ENCODE data around the gene AGAP1.

AGAP1 gene

GRCh38 chr2:235661167-235661937 is 167.5 kb downstream of the AGAP1 start:
- ChIA-PET CTCF (interaction anchor here (2.0 kb wide), 1 partner anchor 15 kb away, joined by 5 read pairs; no protein-coding TSS in a partner anchor), POLR2A (no interaction called here)
- TF ChIP-seq CTCF (IDR thresholded peaks at IDR 0.05; ENCODE audit: control extremely low read depth, extremely low read depth, low read depth, missing control alignments) = no peak

GRCh38 chr2:235661952-235662351 is 168.1 kb downstream of the AGAP1 start:
- no peak for DNase-seq (ENCODE audit: extremely low spot score)
- TF ChIP-seq CTCF (IDR thresholded peaks at IDR 0.05; ENCODE audit: control extremely low read depth, extremely low read depth, low read depth, missing control alignments) = no peak
- ChIA-PET POLR2A (no interaction called here), CTCF (interaction anchor here (2.0 kb wide), 1 partner anchor 14 kb away, joined by 5 read pairs; no protein-coding TSS in a partner anchor)

More at GRCh38 chr2:235661167-235661937, 167.5 kb downstream of the AGAP1 start:
- DNase-seq (ENCODE audit: extremely low spot score) = no peak

- TF ChIP-seq CTCF (IDR thresholded peaks at IDR 0.05; ENCODE audit: control extremely low read depth, extremely low read depth, low read depth, missing control alignments) = no peak
- POLR2A ChIA-PET = no interaction called here
- CTCF ChIA-PET = interaction anchor here (0.8 kb wide), 1 partner anchor 11 kb away, joined by 3 read pairs; no protein-coding TSS in a partner anchor
- DNase-seq (ENCODE audit: extremely low spot score) = no peak
Measured at GRCh38 chr2:235663875-235664274, 170.0 kb downstream of the AGAP1 start.

GRCh38 chr2:235665661-235666212 is 171.9 kb downstream of the AGAP1 start:
- CTCF ChIA-PET = no interaction called here
- no peak for DNase-seq (ENCODE audit: extremely low spot score)
- no peak for TF ChIP-seq CTCF (IDR thresholded peaks at IDR 0.05; ENCODE audit: control extremely low read depth, extremely low read depth, low read depth, missing control alignments)
- POLR2A ChIA-PET = no interaction called here

GRCh38 chr2:235666213-235666781 is 172.5 kb downstream of the AGAP1 start:
- DNase-seq (ENCODE audit: extremely low spot score) = no peak
- POLR2A ChIA-PET = no interaction called here
- TF ChIP-seq CTCF (IDR thresholded peaks at IDR 0.05; ENCODE audit: control extremely low read depth, extremely low read depth, low read depth, missing control alignments) = no peak
- CTCF ChIA-PET = no interaction called here

- no peak for DNase-seq (ENCODE audit: extremely low spot score)
- ChIA-PET CTCF (no interaction called here), POLR2A (no interaction called here)
- TF ChIP-seq CTCF (IDR thresholded peaks at IDR 0.05; ENCODE audit: control extremely low read depth, extremely low read depth, low read depth, missing control alignments) = no peak
Measured at GRCh38 chr2:235668782-235669181, 174.9 kb downstream of the AGAP1 start.

Measured in GM10248 (cell line).